Measurements from ENCODE around the gene MYL12B. TPM values are rescaled to one million over a fixed set of nuclear protein-coding genes. Genes with fewer than 3 reads are reported as not detected.

The MYL12B gene
- total RNA-seq, 1 donor from 2014 or later, result 535 TPM

- Histone ChIP-seq H3K36me3 (ENCODE audit: control insufficient read depth, insufficient read depth, low read length) (no peaks in the 10 kb centered on the region), H3K4me3 (ENCODE audit: low read depth, low read length) (no peak overlapping the region), H3K27me3 (ENCODE audit: control insufficient read depth, insufficient read depth, low read length) (no peaks in the 10 kb centered on the region)
- no peak for TF ChIP-seq CTCF (IDR thresholded peaks at IDR 0.05; ENCODE audit: insufficient read depth, low read length, poor library complexity, severe bottlenecking)
- DNase-seq (ENCODE audit: low read depth), result no peak
These were observed 38.6 kb upstream of the MYL12B start for GRCh38 chr18:3223356-3223755.

- DNase-seq (ENCODE audit: low read depth), result no peak
- H3K36me3 ChIP-seq (ENCODE audit: control insufficient read depth, insufficient read depth, low read length), result no peaks in the 10 kb centered on the region
- H3K4me3 ChIP-seq (ENCODE audit: low read depth, low read length), result no peak overlapping the region
- H3K27me3 ChIP-seq (ENCODE audit: control insufficient read depth, insufficient read depth, low read length), result no peaks in the 10 kb centered on the region
- TF ChIP-seq CTCF (IDR thresholded peaks at IDR 0.05; ENCODE audit: insufficient read depth, low read length, poor library complexity, severe bottlenecking), result no peak
These were observed 37.7 kb upstream of the MYL12B start for GRCh38 chr18:3224223-3224622.

- H3K4me3 ChIP-seq (ENCODE audit: low read depth, low read length), result no peak overlapping the region
- DNase-seq (ENCODE audit: low read depth), result no peak
- no peaks in the 10 kb centered on the region for H3K27me3 ChIP-seq (ENCODE audit: control insufficient read depth, insufficient read depth, low read length)
- H3K36me3 ChIP-seq (ENCODE audit: control insufficient read depth, insufficient read depth, low read length), result no peaks in the 10 kb centered on the region
- TF ChIP-seq CTCF (IDR thresholded peaks at IDR 0.05; ENCODE audit: insufficient read depth, low read length, poor library complexity, severe bottlenecking), result no peak
These were observed 36.3 kb upstream of the MYL12B start for GRCh38 chr18:3225588-3225987.

- H3K36me3 ChIP-seq (ENCODE audit: control insufficient read depth, insufficient read depth, low read length), result no peaks in the 10 kb centered on the region
- H3K4me3 ChIP-seq (ENCODE audit: low read depth, low read length), result no peak overlapping the region
- DNase-seq (ENCODE audit: low read depth), result no peak
- TF ChIP-seq CTCF (IDR thresholded peaks at IDR 0.05; ENCODE audit: insufficient read depth, low read length, poor library complexity, severe bottlenecking), result no peak
- no peaks in the 10 kb centered on the region for H3K27me3 ChIP-seq (ENCODE audit: control insufficient read depth, insufficient read depth, low read length)
These were observed 35.9 kb upstream of the MYL12B start for GRCh38 chr18:3226048-3226447.

- no peak for TF ChIP-seq CTCF (IDR thresholded peaks at IDR 0.05; ENCODE audit: insufficient read depth, low read length, poor library complexity, severe bottlenecking)
- no peaks in the 10 kb centered on the region for H3K27me3 ChIP-seq (ENCODE audit: control insufficient read depth, insufficient read depth, low read length)
- no peaks in the 10 kb centered on the region for H3K36me3 ChIP-seq (ENCODE audit: control insufficient read depth, insufficient read depth, low read length)
- no peak for DNase-seq (ENCODE audit: low read depth)
- H3K4me3 ChIP-seq (ENCODE audit: low read depth, low read length), result no peak overlapping the region
These were observed 31.3 kb upstream of the MYL12B start for GRCh38 chr18:3230401-3231334.

Data from kidney epithelial cell (primary cell).